ENCODE results near the gene DLGAP1. TPM values are rescaled to one million over a fixed set of nuclear protein-coding genes. Genes with fewer than 3 reads are reported as not detected.
"Not testable (repeated sequence)": the region's sequence is repeated elsewhere in the genome, so short reads cannot be mapped to it uniquely, and the experiment has no call there.

The DLGAP1 gene
- total and polyA plus RNA-seq, 4 donors: 0.06 to 1.2 (median 0.17) TPM; not detected in 1

- H3K27me3 ChIP-seq (ENCODE audit: control insufficient read depth in 4 of 4, insufficient read depth in 4 of 4, low read length in 3 of 4): no peaks in the 10 kb centered on the region
- no peak overlapping the region for H3K9ac ChIP-seq (ENCODE audit: low read depth in 1 of 2, low read length in 2 of 2)
- TF ChIP-seq TAF1 (conservative IDR thresholded peaks at IDR 0.05) (no peak), ATF3 (IDR thresholded peaks at IDR 0.05) (no peak), HNF4G (IDR thresholded peaks at IDR 0.05) (no peak), NR2F2 (IDR thresholded peaks at IDR 0.05) (no peak), RAD21 (IDR thresholded peaks at IDR 0.05) (no peak), CTCF (IDR thresholded peaks at IDR 0.05; ENCODE audit: low read depth, low read length, missing input control) (no peak)
- no peak overlapping the region for H3K27ac ChIP-seq (ENCODE audit: low read depth in 1 of 2, low read length in 2 of 2)
- H3K9me3 ChIP-seq (ENCODE audit: control insufficient read depth in 4 of 4, low read length in 3 of 4): no peaks in the 10 kb centered on the region
- H3K4me1 ChIP-seq (ENCODE audit: control insufficient read depth in 4 of 4, insufficient read depth in 4 of 4, low read length in 3 of 4): no peaks in the 10 kb centered on the region
- no peak overlapping the region for H3K4me3 ChIP-seq (ENCODE audit: low read depth in 1 of 3, low read length in 3 of 3)
- no peaks in the 10 kb centered on the region for H3K36me3 ChIP-seq (ENCODE audit: control insufficient read depth in 4 of 4, insufficient read depth in 3 of 4, low read depth in 1 of 4, low read length in 3 of 4)
- DNase-seq (ENCODE audit: low spot score): no peak
- 75% methylated on average over 3 of the region's 3 CpGs for WGBS
Observed at GRCh38 chr18:4319738-4320677, 135.1 kb downstream of the DLGAP1 start.

- no peak for DNase-seq (ENCODE audit: low spot score)
- Histone ChIP-seq H3K9ac (ENCODE audit: low read depth in 1 of 2, low read length in 2 of 2) (no peak overlapping the region), H3K9me3 (ENCODE audit: control insufficient read depth in 4 of 4, low read length in 3 of 4) (no peaks in the 10 kb centered on the region), H3K27me3 (ENCODE audit: control insufficient read depth in 4 of 4, insufficient read depth in 4 of 4, low read length in 3 of 4) (no peaks in the 10 kb centered on the region), H3K4me1 (ENCODE audit: control insufficient read depth in 4 of 4, insufficient read depth in 4 of 4, low read length in 3 of 4) (no peaks in the 10 kb centered on the region), H3K27ac (ENCODE audit: low read depth in 1 of 2, low read length in 2 of 2) (no peak overlapping the region), H3K36me3 (ENCODE audit: control insufficient read depth in 4 of 4, insufficient read depth in 3 of 4, low read depth in 1 of 4, low read length in 3 of 4) (no peaks in the 10 kb centered on the region), H3K4me3 (ENCODE audit: low read depth in 1 of 3, low read length in 3 of 3) (no peak overlapping the region)
- TF ChIP-seq FOXA2 (IDR thresholded peaks at IDR 0.05) (no peak), MAX (IDR thresholded peaks at IDR 0.05) (no peak), TAF1 (conservative IDR thresholded peaks at IDR 0.05) (no peak), HNF4A (conservative IDR thresholded peaks at IDR 0.05) (no peak), JUND (IDR thresholded peaks at IDR 0.05) (no peak), EGR1 (IDR thresholded peaks at IDR 0.05; ENCODE audit: low read depth in 2 of 2) (no peak), CTCF (IDR thresholded peaks at IDR 0.05; ENCODE audit: low read depth, low read length, missing input control) (no peak), SP1 (IDR thresholded peaks at IDR 0.05) (no peak), GABPA (IDR thresholded peaks at IDR 0.05 in 1 of 2, conservative IDR thresholded peaks at IDR 0.05 in 1 of 2) (no peak), HNF4G (IDR thresholded peaks at IDR 0.05) (no peak), FOXA1 (IDR thresholded peaks at IDR 0.05) (no peak), REST (IDR thresholded peaks at IDR 0.05) (no peak), YY1 (IDR thresholded peaks at IDR 0.05) (no peak), ATF3 (IDR thresholded peaks at IDR 0.05) (no peak), ZBTB33 (IDR thresholded peaks at IDR 0.05) (no peak)
- 77% methylated on average over 5 of the region's 5 CpGs for WGBS
Observed at GRCh38 chr18:4318311-4318710, 136.8 kb downstream of the DLGAP1 start.

GRCh38 chr18:4311945-4312344 lies 143.2 kb downstream of the DLGAP1 start:
- not testable (repeated sequence) for H3K36me3 ChIP-seq (ENCODE audit: control insufficient read depth in 4 of 4, insufficient read depth in 3 of 4, low read depth in 1 of 4, low read length in 3 of 4); H3K4me1 ChIP-seq (ENCODE audit: control insufficient read depth in 4 of 4, insufficient read depth in 4 of 4, low read length in 3 of 4); H3K27me3 ChIP-seq (ENCODE audit: control insufficient read depth in 4 of 4, insufficient read depth in 4 of 4, low read length in 3 of 4); H3K9ac ChIP-seq (ENCODE audit: low read depth in 1 of 2, low read length in 2 of 2); DNase-seq (ENCODE audit: low spot score); H3K27ac ChIP-seq (ENCODE audit: low read depth in 1 of 2, low read length in 2 of 2); H3K9me3 ChIP-seq (ENCODE audit: control insufficient read depth in 4 of 4, low read length in 3 of 4); H3K4me3 ChIP-seq (ENCODE audit: low read depth in 1 of 3, low read length in 3 of 3)
- WGBS: 91% methylated on average over 4 of the region's 4 CpGs

All from liver (tissue), 9 donors.